ENCODE results near the gene SLC24A4. TPM values are rescaled to one million over a fixed set of nuclear protein-coding genes. Genes with fewer than 3 reads are reported as not detected.
"Not testable (repeated sequence)": the region's sequence is repeated elsewhere in the genome, so short reads cannot be mapped to it uniquely, and the experiment has no call there.

Gene SLC24A4
- total RNA-seq, 1 donor from 2014 or later: 0.27 TPM

- intact Hi-C loops (cut with DNase I): no loop called here
- ATAC-seq (ENCODE audit: poor library complexity) (no peak), DNase-seq (no peak)
These were observed 194.8 kb downstream of the SLC24A4 start for GRCh38 chr14:92517761-92518160.

- intact Hi-C loops (cut with DNase I): no loop called here
- no peak for ATAC-seq (ENCODE audit: poor library complexity)
- DNase-seq: no peak
These were observed 196.5 kb downstream of the SLC24A4 start for GRCh38 chr14:92519246-92520101.

GRCh38 chr14:92520102-92521057 is 197.4 kb downstream of the SLC24A4 start:
- intact Hi-C loops (cut with DNase I): no loop called here
- ATAC-seq (ENCODE audit: poor library complexity): peak; percentile 36
- no peak for DNase-seq

GRCh38 chr14:92521058-92521415 is 198.1 kb downstream of the SLC24A4 start:
- ATAC-seq (ENCODE audit: poor library complexity) (no peak), DNase-seq (no peak)
- intact Hi-C loops (cut with DNase I): no loop called here

- intact Hi-C loops (cut with DNase I): no loop called here
- DNase-seq: no peak
- no peak for ATAC-seq (ENCODE audit: poor library complexity)
These were observed 200.8 kb downstream of the SLC24A4 start for GRCh38 chr14:92523752-92524151.

GRCh38 chr14:92524602-92525185 is 201.7 kb downstream of the SLC24A4 start:
- intact Hi-C loops (cut with DNase I): no loop called here
- ATAC-seq (ENCODE audit: poor library complexity) (no peak), DNase-seq (no peak)

- ATAC-seq (ENCODE audit: poor library complexity) (peak; percentile 16), DNase-seq (no peak)
- intact Hi-C loops (cut with DNase I): no loop called here
These were observed 202.5 kb downstream of the SLC24A4 start for GRCh38 chr14:92525322-92526095.

GRCh38 chr14:92527721-92528120 is 204.8 kb downstream of the SLC24A4 start:
- DNase-seq (no peak), ATAC-seq (ENCODE audit: poor library complexity) (no peak)
- intact Hi-C loops (cut with DNase I): no loop called here

GRCh38 chr14:92528486-92529100 is 205.6 kb downstream of the SLC24A4 start:
- intact Hi-C loops (cut with DNase I): no loop called here
- no peak for ATAC-seq (ENCODE audit: poor library complexity)
- DNase-seq: no peak

- intact Hi-C loops (cut with DNase I): no loop called here
- no peak for ATAC-seq (ENCODE audit: poor library complexity)
- DNase-seq: no peak
These were observed 206.9 kb downstream of the SLC24A4 start for GRCh38 chr14:92529903-92530302.

- intact Hi-C loops (cut with DNase I): no loop called here
- no peak for DNase-seq
- peak; percentile 40 for ATAC-seq (ENCODE audit: poor library complexity)
These were observed 208.3 kb downstream of the SLC24A4 start for GRCh38 chr14:92531106-92531873.

- intact Hi-C loops (cut with DNase I): no loop called here
- ATAC-seq (ENCODE audit: poor library complexity) (no peak), DNase-seq (no peak)
These were observed 209.7 kb downstream of the SLC24A4 start for GRCh38 chr14:92532490-92533163.

GRCh38 chr14:92534932-92535643 is 212.1 kb downstream of the SLC24A4 start:
- DNase-seq: no peak
- ATAC-seq (ENCODE audit: poor library complexity): no peak
- intact Hi-C loops (cut with DNase I): no loop called here

- intact Hi-C loops (cut with DNase I); ATAC-seq (ENCODE audit: poor library complexity); DNase-seq: not testable (repeated sequence)
These were observed 213.3 kb downstream of the SLC24A4 start for GRCh38 chr14:92536231-92536630.

- no peak for DNase-seq
- ATAC-seq (ENCODE audit: poor library complexity): no peak
- intact Hi-C loops (cut with DNase I): no loop called here
These were observed 215.5 kb downstream of the SLC24A4 start for GRCh38 chr14:92538412-92538985.

- DNase-seq: no peak
- intact Hi-C loops (cut with DNase I): no loop called here
- ATAC-seq (ENCODE audit: poor library complexity): no peak
These were observed 216.5 kb downstream of the SLC24A4 start for GRCh38 chr14:92539419-92539818.

All from Right ventricle myocardium superior (tissue), 1 donor.